ENCODE results near the gene RMDN3.

Gene RMDN3

GRCh38 chr15:40793216-40793989, 38.3 kb upstream of the RMDN3 start:
- Histone ChIP-seq H3K4me3 (ENCODE audit: low read depth in 1 of 2, low read length in 2 of 2) (no peak overlapping the region), H3K4me1 (ENCODE audit: insufficient read depth, low read length) (peaks cover 11% of the 10 kb centered on the region), H3K27ac (ENCODE audit: low read length) (no peak overlapping the region), H4K20me1 (ENCODE audit: insufficient read depth, low read length) (peaks cover 8% of the 10 kb centered on the region), H3K9ac (ENCODE audit: low read depth, low read length) (no peak overlapping the region), H3K27me3 (ENCODE audit: insufficient read depth, low read length, poor library complexity) (no peaks in the 10 kb centered on the region), H3K79me2 (ENCODE audit: insufficient read depth, low read length) (peaks cover 46% of the 10 kb centered on the region), H2AFZ (ENCODE audit: low read depth, low read length) (no peak overlapping the region), H3K4me2 (ENCODE audit: insufficient read depth, low read length) (no peak overlapping the region), H3K9me3 (ENCODE audit: insufficient read depth, low read length, severe bottlenecking) (no peaks in the 10 kb centered on the region), H3K36me3 (ENCODE audit: insufficient read depth, low read length) (no peaks in the 10 kb centered on the region; the same call in 1 of the 2 replicates)
- no peak for ATAC-seq (ENCODE audit: insufficient read depth, low read depth)
- TF ChIP-seq EZH2 (IDR thresholded peaks at IDR 0.05; ENCODE audit: borderline replicate concordance, low read depth, low read length, severe bottlenecking) (no peak), CTCF (IDR thresholded peaks at IDR 0.05; ENCODE audit: borderline replicate concordance, extremely low read depth, low read length, poor library complexity, severe bottlenecking) (no peak)
- DNase-seq: no peak

GRCh38 chr15:40792394-40792793, 37.3 kb upstream of the RMDN3 start:
- H3K4me2 ChIP-seq (ENCODE audit: insufficient read depth, low read length): no peak overlapping the region
- H3K79me2 ChIP-seq (ENCODE audit: insufficient read depth, low read length): peaks cover 40% of the 10 kb centered on the region
- no peaks in the 10 kb centered on the region for H3K27me3 ChIP-seq (ENCODE audit: insufficient read depth, low read length, poor library complexity)
- H4K20me1 ChIP-seq (ENCODE audit: insufficient read depth, low read length): peaks cover 13% of the 10 kb centered on the region
- H3K9me3 ChIP-seq (ENCODE audit: insufficient read depth, low read length, severe bottlenecking): no peaks in the 10 kb centered on the region
- H3K27ac ChIP-seq (ENCODE audit: low read length): no peak overlapping the region
- peaks cover 20% of the 10 kb centered on the region for H3K4me1 ChIP-seq (ENCODE audit: insufficient read depth, low read length)
- H3K4me3 ChIP-seq (ENCODE audit: low read depth in 1 of 2, low read length in 2 of 2): no peak overlapping the region
- ATAC-seq (ENCODE audit: insufficient read depth, low read depth) (no peak), DNase-seq (no peak)
- TF ChIP-seq CTCF (IDR thresholded peaks at IDR 0.05; ENCODE audit: borderline replicate concordance, extremely low read depth, low read length, poor library complexity, severe bottlenecking) (no peak), EZH2 (IDR thresholded peaks at IDR 0.05; ENCODE audit: borderline replicate concordance, low read depth, low read length, severe bottlenecking) (no peak)
- no peak overlapping the region for H2AFZ ChIP-seq (ENCODE audit: low read depth, low read length)
- no peaks in the 10 kb centered on the region; the same call in 1 of the 2 replicates for H3K36me3 ChIP-seq (ENCODE audit: insufficient read depth, low read length)
- H3K9ac ChIP-seq (ENCODE audit: low read depth, low read length): no peak overlapping the region

- no peak for ATAC-seq (ENCODE audit: insufficient read depth, low read depth)
- no peak overlapping the region for H2AFZ ChIP-seq (ENCODE audit: low read depth, low read length)
- no peak for TF ChIP-seq CTCF (IDR thresholded peaks at IDR 0.05; ENCODE audit: borderline replicate concordance, extremely low read depth, low read length, poor library complexity, severe bottlenecking)
- TF ChIP-seq EZH2 (IDR thresholded peaks at IDR 0.05; ENCODE audit: borderline replicate concordance, low read depth, low read length, severe bottlenecking): no peak
- no peak for DNase-seq
- no peaks in the 10 kb centered on the region for H3K9me3 ChIP-seq (ENCODE audit: insufficient read depth, low read length, severe bottlenecking)
- no peak overlapping the region for H3K27ac ChIP-seq (ENCODE audit: low read length)
- H3K4me1 ChIP-seq (ENCODE audit: insufficient read depth, low read length): peaks cover 33% of the 10 kb centered on the region
- H3K27me3 ChIP-seq (ENCODE audit: insufficient read depth, low read length, poor library complexity): no peaks in the 10 kb centered on the region
- H3K9ac ChIP-seq (ENCODE audit: low read depth, low read length): no peak overlapping the region
- H3K4me2 ChIP-seq (ENCODE audit: insufficient read depth, low read length): no peak overlapping the region
- H3K79me2 ChIP-seq (ENCODE audit: insufficient read depth, low read length): peaks cover 37% of the 10 kb centered on the region
- no peaks in the 10 kb centered on the region; the same call in 1 of the 2 replicates for H3K36me3 ChIP-seq (ENCODE audit: insufficient read depth, low read length)
- H4K20me1 ChIP-seq (ENCODE audit: insufficient read depth, low read length): peaks cover 26% of the 10 kb centered on the region; the same call in 1 of the 2 replicates
- H3K4me3 ChIP-seq (ENCODE audit: low read depth in 1 of 2, low read length in 2 of 2): no peak overlapping the region
Observed at GRCh38 chr15:40790718-40791117, 35.7 kb upstream of the RMDN3 start.
